H1 (cell line): Measurements from ENCODE around the gene FARS2.

ENCODE experiments used
- CREB1 ChIP-seq: IDR thresholded peaks from 2 replicates; pipeline ENCODE4 v1.6.1; 2012; ENCODE audit warnings: inconsistent platforms
- EP300 ChIP-seq, 2 experiments: IDR thresholded peaks; 1 replicate in 1 of 2; 2 replicates in 1 of 2; pipeline ENCODE4 v1.6.1; 2011 to 2012; ENCODE audit warnings: low read depth in 2 of 2, low read length in 2 of 2, mild to moderate bottlenecking in 2 of 2, borderline replicate concordance in 1 of 2, inconsistent platforms in 1 of 2, moderate library complexity in 1 of 2
- EZH2 ChIP-seq: fragments of 200-600 bp; sonication (generic); IDR thresholded peaks from 2 replicates; pipeline ENCODE4 v1.7.1; 2012; ENCODE audit warnings: low read depth, mild to moderate bottlenecking, moderate library complexity, low read length, inconsistent platforms; ENCODE audit not compliant: severe bottlenecking
- GTF2F1 ChIP-seq: IDR thresholded peaks from 2 replicates; pipeline ENCODE4 v1.6.1; 2012; ENCODE audit warnings: low read depth, low read length, improper control_type of control experiment, borderline replicate concordance
- JUND ChIP-seq: IDR thresholded peaks from 2 replicates; pipeline ENCODE4 v1.6.1; 2011; ENCODE audit warnings: mild to moderate bottlenecking, improper control_type of control experiment, low read length
- NANOG ChIP-seq: IDR thresholded peaks from 2 replicates; pipeline ENCODE4 v1.6.1; 2011; ENCODE audit warnings: low read length, low read depth, mild to moderate bottlenecking, inconsistent platforms; ENCODE audit not compliant: insufficient read depth, poor library complexity, severe bottlenecking
- POLR2A ChIP-seq, 2 experiments: IDR thresholded peaks; 1 replicate in 1 of 2; 2 replicates in 1 of 2; pipeline ENCODE4 v1.6.1; 2011; ENCODE audit warnings: low read depth in 2 of 2, low read length in 2 of 2, mild to moderate bottlenecking in 2 of 2; ENCODE audit errors: control extremely low read depth in 1 of 2
- POLR2AphosphoS5 ChIP-seq: IDR thresholded peaks from 2 replicates; pipeline ENCODE4 v1.6.1; 2011; ENCODE audit warnings: low read depth, low read length
- SIN3A ChIP-seq, 2 experiments: IDR thresholded peaks in 1 of 2; conservative IDR thresholded peaks in 1 of 2; 2 replicates each; pipeline ENCODE4 v1.6.1; 2011 to 2012; ENCODE audit warnings: low read length in 2 of 2, improper control_type of control experiment in 1 of 2, low read depth in 1 of 2, mild to moderate bottlenecking in 1 of 2
- TAF1 ChIP-seq: IDR thresholded peaks from 2 replicates; pipeline ENCODE4 v1.6.1; 2011; ENCODE audit warnings: mild to moderate bottlenecking, low read depth, low read length
- ZNF274 ChIP-seq: IDR thresholded peaks from 2 replicates; pipeline ENCODE4 v1.7.0; 2012; ENCODE audit warnings: low read length, borderline replicate concordance; ENCODE audit errors: extremely low read depth
- TF ChIP-seq, protein P1 (sequence below), 3 experiments: IDR thresholded peaks; 1 replicate in 2 of 3; 2 replicates in 1 of 3; pipeline versions ENCODE4 v1.5.1 to v1.6.1; 2011; ENCODE audit warnings: low read length in 3 of 3, mild to moderate bottlenecking in 3 of 3, inconsistent platforms in 2 of 3, low read depth in 1 of 3, moderate library complexity in 1 of 3; ENCODE audit not compliant: insufficient read depth in 1 of 3; ENCODE audit errors: control extremely low read depth in 1 of 3

DNA sequence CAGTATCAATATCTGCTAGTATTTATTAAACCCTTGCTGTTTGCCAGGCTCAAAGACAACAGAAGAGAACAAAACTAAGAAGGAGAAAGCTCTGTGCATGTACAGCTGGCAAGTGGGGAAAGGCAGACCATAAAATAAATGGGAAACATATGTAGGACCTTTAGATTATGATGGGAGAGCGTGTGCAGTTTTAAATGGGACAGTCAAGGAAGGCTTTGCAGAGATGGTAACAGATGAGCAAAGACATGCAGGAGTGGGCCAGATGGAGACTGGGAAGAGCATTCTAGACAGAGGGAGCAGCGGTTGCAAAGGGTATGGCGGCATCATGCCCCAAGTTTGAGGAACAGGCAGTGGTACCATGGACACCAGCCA, 485.4 kb downstream of the FARS2 start:
- TF ChIP-seq GTF2F1 (no peak), EZH2 (no peak), ZNF274 (no peak), POLR2AphosphoS5 (no peak), EP300 (IDR thresholded peaks at IDR 0.05; ENCODE audit: borderline replicate concordance in 1 of 2, low read depth in 2 of 2, low read length in 2 of 2) (no peak), POLR2A (IDR thresholded peaks at IDR 0.05; ENCODE audit: control extremely low read depth in 1 of 2, low read depth in 2 of 2, low read length in 2 of 2) (no peak), TAF1 (no peak), SIN3A (conservative IDR thresholded peaks at IDR 0.05 in 1 of 2, IDR thresholded peaks at IDR 0.05 in 1 of 2; ENCODE audit: low read depth in 1 of 2, low read length in 2 of 2) (no peak), CREB1 (no peak), NANOG (no peak), JUND (no peak)
- TF ChIP-seq, protein P1, sequence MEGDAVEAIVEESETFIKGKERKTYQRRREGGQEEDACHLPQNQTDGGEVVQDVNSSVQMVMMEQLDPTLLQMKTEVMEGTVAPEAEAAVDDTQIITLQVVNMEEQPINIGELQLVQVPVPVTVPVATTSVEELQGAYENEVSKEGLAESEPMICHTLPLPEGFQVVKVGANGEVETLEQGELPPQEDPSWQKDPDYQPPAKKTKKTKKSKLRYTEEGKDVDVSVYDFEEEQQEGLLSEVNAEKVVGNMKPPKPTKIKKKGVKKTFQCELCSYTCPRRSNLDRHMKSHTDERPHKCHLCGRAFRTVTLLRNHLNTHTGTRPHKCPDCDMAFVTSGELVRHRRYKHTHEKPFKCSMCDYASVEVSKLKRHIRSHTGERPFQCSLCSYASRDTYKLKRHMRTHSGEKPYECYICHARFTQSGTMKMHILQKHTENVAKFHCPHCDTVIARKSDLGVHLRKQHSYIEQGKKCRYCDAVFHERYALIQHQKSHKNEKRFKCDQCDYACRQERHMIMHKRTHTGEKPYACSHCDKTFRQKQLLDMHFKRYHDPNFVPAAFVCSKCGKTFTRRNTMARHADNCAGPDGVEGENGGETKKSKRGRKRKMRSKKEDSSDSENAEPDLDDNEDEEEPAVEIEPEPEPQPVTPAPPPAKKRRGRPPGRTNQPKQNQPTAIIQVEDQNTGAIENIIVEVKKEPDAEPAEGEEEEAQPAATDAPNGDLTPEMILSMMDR (IDR thresholded peaks at IDR 0.05; ENCODE audit: control extremely low read depth in 1 of 3, insufficient read depth in 1 of 3, low read depth in 1 of 3, low read length in 3 of 3), result no peak
